Kidney epithelial cell (primary cell): ENCODE results near the gene DSCAM. TPM values are rescaled to one million over a fixed set of nuclear protein-coding genes. Genes with fewer than 3 reads are reported as not detected.

Experiments used
- DNase-seq: peaks from one replicate; pipeline ENCODE4 v3.0.0-alpha.2; 2010; ENCODE audit warnings: low read depth
- H3K27me3 ChIP-seq: 2 replicates; pipeline ENCODE4 v1.6.0; 2011; ENCODE audit warnings: low read length; ENCODE audit not compliant: control insufficient read depth, insufficient read depth
- H3K36me3 ChIP-seq: 2 replicates; pipeline ENCODE4 v1.5.1; 2011; ENCODE audit warnings: low read length; ENCODE audit not compliant: control insufficient read depth, insufficient read depth
- H3K4me3 ChIP-seq: 2 replicates; pipeline ENCODE4 v1.5.1; 2011; ENCODE audit warnings: low read depth, mild to moderate bottlenecking, control low read depth, low read length
- CTCF ChIP-seq: IDR thresholded peaks from 2 replicates; pipeline ENCODE4 v1.5.1; 2011; ENCODE audit warnings: mild to moderate bottlenecking, moderate library complexity, low read length, control low read depth, inconsistent platforms; ENCODE audit not compliant: insufficient read depth, poor library complexity, severe bottlenecking
- total RNA-seq: library from RNA; depleted of rRNA; stranded (reverse); fragments of >200 nt; gene quantifications from 2 replicates; pipeline ENCODE4 v1.2.3, GENCODE V29; 2015

DSCAM gene
- total RNA-seq, 1 donor from 2014 or later: 0.21 TPM

- TF ChIP-seq CTCF: no peak
Observed at GRCh38 chr21:40073642-40074041, 773.3 kb downstream of the DSCAM start.

GRCh38 chr21:40070871-40071270 is 776.1 kb downstream of the DSCAM start:
- DNase-seq: no peak
- no peaks in the 10 kb centered on the region for H3K27me3 ChIP-seq
- TF ChIP-seq CTCF: no peak
- H3K36me3 ChIP-seq: no peaks in the 10 kb centered on the region
- H3K4me3 ChIP-seq: no peak overlapping the region

More at GRCh38 chr21:40073642-40074041, 773.3 kb downstream of the DSCAM start:
- no peaks in the 10 kb centered on the region for H3K36me3 ChIP-seq
- DNase-seq: no peak
- no peaks in the 10 kb centered on the region for H3K27me3 ChIP-seq
- H3K4me3 ChIP-seq: no peak overlapping the region

DNA sequence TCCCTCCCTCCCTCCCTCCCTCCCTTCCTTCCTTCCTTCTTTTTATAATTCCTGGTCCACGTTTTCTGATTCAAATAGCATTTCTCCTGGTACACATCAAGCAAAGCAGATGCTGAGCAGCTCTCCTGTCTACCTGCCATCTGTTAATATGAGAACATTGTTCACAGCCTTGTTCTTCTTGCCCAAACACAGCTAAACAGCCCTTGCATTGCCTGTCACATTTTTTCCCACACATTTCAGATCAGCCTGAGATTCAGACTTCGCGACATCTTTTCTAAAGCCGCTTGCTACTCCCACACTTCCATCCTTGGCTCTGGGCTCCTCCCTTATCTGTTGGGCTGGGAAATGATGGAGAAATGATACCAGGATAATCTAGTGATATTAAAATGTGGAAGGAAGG is 779.2 kb downstream of the DSCAM start:
- Histone ChIP-seq H3K27me3 (no peaks in the 10 kb centered on the region), H3K4me3 (no peak overlapping the region), H3K36me3 (no peaks in the 10 kb centered on the region)
- TF ChIP-seq CTCF: no peak
- no peak for DNase-seq

- TF ChIP-seq CTCF: no peak
Observed at GRCh38 chr21:40066221-40066620, 780.7 kb downstream of the DSCAM start.

GRCh38 chr21:40060083-40060677 is 786.8 kb downstream of the DSCAM start:
- Histone ChIP-seq H3K4me3 (no peak overlapping the region), H3K36me3 (no peaks in the 10 kb centered on the region), H3K27me3 (no peaks in the 10 kb centered on the region)
- TF ChIP-seq CTCF: no peak
- no peak for DNase-seq

More at GRCh38 chr21:40066221-40066620, 780.7 kb downstream of the DSCAM start:
- Histone ChIP-seq H3K36me3 (no peaks in the 10 kb centered on the region), H3K27me3 (no peaks in the 10 kb centered on the region), H3K4me3 (no peak overlapping the region)
- DNase-seq: no peak

DNA sequence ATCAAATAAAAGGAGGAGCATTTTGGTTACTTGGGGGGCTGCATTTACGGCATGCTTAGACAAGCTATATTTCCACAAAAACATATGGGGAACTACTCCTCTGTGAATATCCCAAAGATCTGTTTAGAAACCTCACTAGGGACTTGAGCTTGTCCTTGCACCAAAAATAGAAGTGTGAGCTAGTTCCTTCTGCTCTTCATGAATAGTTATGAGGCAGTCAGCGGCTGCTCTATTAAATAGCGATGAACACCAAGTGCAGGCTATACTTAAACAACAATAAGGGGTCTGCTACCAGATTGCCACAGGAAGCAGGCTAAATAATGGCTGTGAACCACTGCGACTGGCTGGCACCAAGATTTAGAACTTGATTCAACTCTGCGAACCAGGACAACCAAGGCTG is 789.6 kb downstream of the DSCAM start:
- H3K4me3 ChIP-seq: no peak overlapping the region
- TF ChIP-seq CTCF: no peak
- no peak for DNase-seq
- no peaks in the 10 kb centered on the region for H3K27me3 ChIP-seq
- H3K36me3 ChIP-seq: no peaks in the 10 kb centered on the region
